Brain microvascular endothelial cell (primary cell): ENCODE results near the gene TECPR1.

Experiments
- DNase-seq: peaks from one replicate; pipeline ENCODE4 v3.0.0-alpha.2; 2020
- H3K27ac ChIP-seq: fragments of 250-450 bp; sonication (Bioruptor Pico); 2 replicates; pipeline ENCODE4 v1.5.1; 2020; ENCODE audit warnings: mild to moderate bottlenecking, moderate library complexity
- H3K27me3 ChIP-seq: fragments of 250-450 bp; sonication (Bioruptor Pico); replicated peaks from 2 replicates; pipeline ENCODE4 v1.5.1; 2020; ENCODE audit warnings: mild to moderate bottlenecking
- H3K36me3 ChIP-seq: fragments of 250-450 bp; sonication (Bioruptor Pico); replicated peaks from 2 replicates; pipeline ENCODE4 v1.5.1; 2020; ENCODE audit warnings: mild to moderate bottlenecking
- H3K4me3 ChIP-seq: 2 replicates; pipeline ENCODE4 v1.5.1; 2011; ENCODE audit warnings: low read depth, mild to moderate bottlenecking, control low read depth, low read length, moderate library complexity
- in situ Hi-C: cut with HindIII; loops from 2 replicates; pipeline ENCODE4 v1.10.0; 2017; ENCODE audit warnings: low sequenced_read_pairs, low pct_ligation_motif_present
- TF ChIP-seq, protein P1 (sequence below): IDR thresholded peaks from 2 replicates; pipeline ENCODE4 v1.5.1; 2011; ENCODE audit warnings: low read depth, mild to moderate bottlenecking, moderate library complexity, low read length, control low read depth, inconsistent platforms; ENCODE audit errors: missing control alignments

Gene TECPR1

DNA sequence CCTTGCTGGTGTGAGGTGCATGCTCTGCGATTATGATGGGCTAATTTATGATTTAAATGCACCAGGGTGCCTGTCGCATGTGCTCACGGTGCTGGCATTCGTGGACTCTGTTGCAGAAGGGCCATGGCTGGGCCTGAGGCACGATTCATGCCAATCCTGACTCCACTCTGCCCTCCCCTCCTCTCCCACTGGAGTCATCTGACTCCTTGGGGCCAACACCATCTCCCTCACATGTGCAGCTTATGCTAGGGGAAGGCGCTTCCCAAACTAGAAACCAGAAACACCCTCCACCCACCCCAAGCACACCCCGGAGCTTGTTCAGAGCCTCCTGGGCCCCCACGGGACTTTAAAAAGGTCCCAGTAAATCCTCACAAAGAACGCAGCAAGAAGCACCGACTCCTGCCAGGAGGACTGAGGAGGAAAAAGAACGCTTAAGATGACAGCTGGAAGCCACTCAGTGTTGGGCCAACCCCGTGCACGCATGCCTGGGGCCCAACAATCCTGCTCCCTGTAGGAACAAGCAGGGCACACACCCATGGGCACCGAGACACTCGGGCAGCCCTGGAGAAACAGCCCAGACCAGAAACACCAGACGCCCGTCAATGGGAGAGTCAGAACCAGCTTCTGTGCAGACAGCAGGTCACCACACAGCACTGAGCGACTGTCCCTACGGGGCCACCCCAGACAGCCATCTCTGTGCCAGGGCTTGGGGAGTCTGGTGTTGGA is 43.6 kb upstream of the TECPR1 start:
- in situ Hi-C loops, result loop anchor here (25.0 kb wide), 1 partner anchor 567 kb away; the partner anchor contains the start of gene TMEM130
- H3K4me3 ChIP-seq, result no peak overlapping the region
- TF ChIP-seq, protein P1, sequence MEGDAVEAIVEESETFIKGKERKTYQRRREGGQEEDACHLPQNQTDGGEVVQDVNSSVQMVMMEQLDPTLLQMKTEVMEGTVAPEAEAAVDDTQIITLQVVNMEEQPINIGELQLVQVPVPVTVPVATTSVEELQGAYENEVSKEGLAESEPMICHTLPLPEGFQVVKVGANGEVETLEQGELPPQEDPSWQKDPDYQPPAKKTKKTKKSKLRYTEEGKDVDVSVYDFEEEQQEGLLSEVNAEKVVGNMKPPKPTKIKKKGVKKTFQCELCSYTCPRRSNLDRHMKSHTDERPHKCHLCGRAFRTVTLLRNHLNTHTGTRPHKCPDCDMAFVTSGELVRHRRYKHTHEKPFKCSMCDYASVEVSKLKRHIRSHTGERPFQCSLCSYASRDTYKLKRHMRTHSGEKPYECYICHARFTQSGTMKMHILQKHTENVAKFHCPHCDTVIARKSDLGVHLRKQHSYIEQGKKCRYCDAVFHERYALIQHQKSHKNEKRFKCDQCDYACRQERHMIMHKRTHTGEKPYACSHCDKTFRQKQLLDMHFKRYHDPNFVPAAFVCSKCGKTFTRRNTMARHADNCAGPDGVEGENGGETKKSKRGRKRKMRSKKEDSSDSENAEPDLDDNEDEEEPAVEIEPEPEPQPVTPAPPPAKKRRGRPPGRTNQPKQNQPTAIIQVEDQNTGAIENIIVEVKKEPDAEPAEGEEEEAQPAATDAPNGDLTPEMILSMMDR, result no peak
- DNase-seq, result no peak
- peaks cover 33% of the 10 kb centered on the region for H3K36me3 ChIP-seq
- H3K27ac ChIP-seq, result no peak overlapping the region
- H3K27me3 ChIP-seq, result no peaks in the 10 kb centered on the region

DNA sequence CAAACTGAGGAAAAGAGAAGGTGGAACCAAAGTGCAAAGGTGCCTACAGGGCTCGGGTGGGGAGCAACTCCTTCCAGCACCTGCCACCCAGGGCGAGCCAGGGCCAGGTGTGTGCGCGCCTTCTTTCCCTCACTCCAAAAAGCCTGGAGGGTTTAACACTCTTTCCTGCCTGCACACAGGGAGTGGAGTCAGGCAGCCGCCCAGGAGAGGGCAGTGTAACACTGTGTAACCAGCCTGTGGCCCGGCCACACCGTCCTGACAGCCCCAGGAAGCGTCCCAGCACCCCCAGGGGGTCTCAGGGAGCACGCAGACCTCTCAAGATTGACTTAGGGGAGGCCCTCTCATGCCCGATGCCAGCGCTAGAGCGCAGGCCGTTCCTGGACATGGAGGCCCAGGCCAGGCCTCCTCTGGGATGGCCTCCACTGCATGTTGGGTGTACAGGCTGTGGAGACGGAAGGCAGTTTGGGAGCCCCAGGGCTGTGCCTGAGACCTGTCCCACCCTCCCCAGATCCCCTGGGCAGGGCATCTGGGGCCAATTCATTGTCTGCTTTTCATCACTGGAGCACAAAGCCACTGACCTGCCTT is 42.9 kb upstream of the TECPR1 start:
- H3K4me3 ChIP-seq, result no peak overlapping the region
- in situ Hi-C loops, result loop anchor here (25.0 kb wide), 1 partner anchor 567 kb away; the partner anchor contains the start of gene TMEM130
- DNase-seq, result peak; percentile 51
- peaks cover 37% of the 10 kb centered on the region for H3K36me3 ChIP-seq
- H3K27me3 ChIP-seq, result no peaks in the 10 kb centered on the region
- H3K27ac ChIP-seq, result no peak overlapping the region
- TF ChIP-seq, protein P1, result peak; percentile 87

DNA sequence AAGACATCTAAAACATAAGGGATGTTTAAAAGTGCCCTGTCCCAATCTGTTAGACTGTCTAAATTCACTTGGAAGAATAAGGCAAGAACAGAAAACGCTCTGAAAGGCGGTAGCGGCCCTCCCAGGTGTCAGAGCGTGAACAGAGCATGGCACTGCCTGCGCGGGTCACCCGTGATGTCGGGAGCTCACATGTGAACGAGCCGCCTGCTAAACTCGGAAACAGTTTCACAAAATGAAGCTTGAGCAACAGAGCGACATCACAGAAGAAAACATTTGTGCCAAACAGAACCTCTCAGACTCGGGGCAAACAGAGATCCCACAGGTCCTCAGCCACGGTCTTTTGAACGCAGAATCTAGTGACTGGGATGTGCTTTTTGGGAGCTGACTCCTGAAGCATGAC is 42.3 kb upstream of the TECPR1 start:
- no peak overlapping the region for H3K27ac ChIP-seq
- in situ Hi-C loops, result loop anchor here (25.0 kb wide), 1 partner anchor 568 kb away; the partner anchor contains the start of gene TMEM130
- H3K4me3 ChIP-seq, result no peak overlapping the region
- no peak for DNase-seq
- peaks cover 42% of the 10 kb centered on the region for H3K36me3 ChIP-seq
- H3K27me3 ChIP-seq, result no peaks in the 10 kb centered on the region
- TF ChIP-seq, protein P1, result no peak

DNA sequence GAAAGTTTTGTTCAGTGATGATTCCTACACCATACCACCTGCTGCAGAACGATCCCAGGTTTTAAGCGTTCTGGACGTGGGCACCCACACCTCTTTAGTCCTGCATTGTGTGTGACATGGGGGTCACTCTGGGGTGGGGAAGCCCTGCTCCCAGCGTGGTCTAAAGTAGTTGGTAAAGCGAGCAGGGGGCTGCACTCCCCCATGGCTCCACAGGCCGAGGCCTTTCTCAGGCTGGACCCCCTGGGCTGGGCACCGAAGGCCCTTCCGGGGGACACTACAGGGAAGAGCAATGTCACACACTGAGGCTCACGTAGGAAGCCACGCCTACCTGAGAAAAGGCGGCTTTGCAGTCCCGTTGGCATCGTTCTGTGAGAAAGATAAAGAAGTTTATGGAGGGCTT is 41.7 kb upstream of the TECPR1 start:
- DNase-seq, result no peak
- H3K36me3 ChIP-seq, result peaks cover 46% of the 10 kb centered on the region
- TF ChIP-seq, protein P1, result no peak
- H3K27ac ChIP-seq, result no peak overlapping the region
- H3K27me3 ChIP-seq, result no peaks in the 10 kb centered on the region
- in situ Hi-C loops, result loop anchor here (25.0 kb wide), 1 partner anchor 569 kb away; the partner anchor contains the start of gene TMEM130
- H3K4me3 ChIP-seq, result no peak overlapping the region

DNA sequence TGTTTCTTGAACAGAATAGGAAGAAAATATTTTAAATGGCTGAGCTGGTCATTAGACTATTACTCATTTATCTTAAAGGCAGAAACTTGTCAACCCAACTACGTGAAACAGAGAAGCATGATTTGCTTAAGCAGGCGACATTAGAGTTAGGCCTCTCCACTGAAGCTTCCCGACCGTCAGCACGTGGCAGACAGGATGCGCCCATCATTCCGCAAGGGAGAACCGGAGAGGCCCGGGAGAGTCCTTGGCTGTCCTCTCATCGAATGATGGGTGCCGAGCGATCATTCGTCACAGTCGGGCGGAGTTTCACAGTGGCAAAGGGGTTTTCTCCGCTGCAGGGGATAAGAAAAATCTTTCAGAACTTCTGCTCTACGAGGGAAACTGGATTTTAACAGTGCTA is 41.2 kb upstream of the TECPR1 start:
- Histone ChIP-seq H3K36me3 (peaks cover 50% of the 10 kb centered on the region), H3K27me3 (no peaks in the 10 kb centered on the region), H3K27ac (no peak overlapping the region), H3K4me3 (no peak overlapping the region)
- DNase-seq, result no peak
- in situ Hi-C loops, result loop anchor here (25.0 kb wide), 1 partner anchor 569 kb away; the partner anchor contains the start of gene TMEM130
- TF ChIP-seq, protein P1, result no peak
